GM10248 (cell line): ENCODE measurements around the gene SNAP91.

Experiments
- CTCF ChIA-PET: fragments of 300-600 bp; sonication (Branson Sonifier 250); formaldehyde crosslinking; extraction: SDS; loops from one replicate; lab custom pipeline; 2021; ENCODE audit warnings: antibody characterized with exemption; lab: Yijun Ruan, JAX
- POLR2A ChIA-PET: fragments of 350-650 bp; sonication (Branson Sonifier 250); formaldehyde crosslinking; extraction: SDS; loops from one replicate; lab custom pipeline; 2020; ENCODE audit warnings: antibody characterized with exemption; lab: Yijun Ruan, JAX
- DNase-seq: peaks from one replicate; pipeline ENCODE4 v3.0.0; 2012; ENCODE audit errors: extremely low spot score
- CTCF ChIP-seq: IDR thresholded peaks from 2 replicates; pipeline ENCODE4 v1.5.1; 2012; ENCODE audit warnings: mild to moderate bottlenecking, low read depth; ENCODE audit errors: extremely low read depth, missing control alignments, control extremely low read depth

The SNAP91 gene

DNA sequence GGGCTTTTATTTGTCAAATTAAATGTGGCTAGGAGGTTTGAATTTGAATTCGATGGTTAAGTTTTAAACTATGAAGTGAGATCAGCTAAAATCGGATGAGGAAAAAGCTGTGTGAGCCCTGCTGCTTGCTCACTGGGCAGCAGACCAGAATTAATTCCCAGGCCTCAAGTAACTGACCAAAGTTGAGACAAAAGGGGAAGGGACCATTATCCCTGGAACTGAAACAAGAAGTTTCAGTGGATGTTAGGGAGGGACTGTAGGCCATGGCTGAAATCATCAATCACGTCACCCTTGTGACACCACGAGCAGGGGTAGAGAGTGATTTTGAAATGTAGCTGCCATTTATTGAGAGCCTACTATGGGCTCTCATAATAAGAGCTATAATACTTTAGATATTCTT lies 203.5 kb downstream of the SNAP91 start:
- no peak for TF ChIP-seq CTCF
- CTCF ChIA-PET = interaction anchor here (1.1 to 6.0 kb wide), 10 partner anchors 9 to 440 kb away, joined by 3 to 49 read pairs (median 6); partner anchors contain the start of genes DOP1A, PRSS35 and UBE3D
- POLR2A ChIA-PET = no interaction called here
- no peak for DNase-seq
